Pancreas (tissue), 10 donors: ENCODE measurements around the gene GRWD1. TPM values are rescaled to one million over a fixed set of nuclear protein-coding genes. Genes with fewer than 3 reads are reported as not detected.
A peak's percentile ranks its signal among the peaks of the same experiment; 100 is the strongest.

Experiments
- ATAC-seq, 4 donors: fragments of 200-7000 bp; cut with Tn5 transposase; one replicate each; pipeline versions ENCODE4 v1.8.0 to v1.9.1; 2020; ENCODE audit warnings: mild to moderate bottlenecking in 4 of 4, moderate library complexity in 4 of 4
- DNase-seq, 6 donors: peaks; one replicate each; pipeline ENCODE4 v3.0.0-alpha.2; 2020
- FAIRE-seq: peaks from 2 replicates; lab custom pipeline; 2012; peaks lifted over from hg19 to GRCh38; lab: Jason Lieb, UNC
- H3K27ac ChIP-seq, 4 donors: fragments of 200-600 bp; sonication (generic); 1 replicate in 3 of 4; 2 replicates in 1 of 4; pipeline versions ENCODE4 v1.5.0 to v1.8.0; 2020
- H3K27me3 ChIP-seq, 4 donors: fragments of 200-600 bp; one replicate each; pipeline ENCODE4 v1.8.0; 2021
- H3K36me3 ChIP-seq, 3 donors: fragments of 200-600 bp; sonication (generic) in 1 of 3; one replicate each; pipeline versions ENCODE4 v1.5.0 to v1.8.0; 2020 to 2021
- H3K4me1 ChIP-seq, 3 donors: fragments of 200-600 bp; one replicate each; pipeline ENCODE4 v1.8.0; 2021
- H3K4me3 ChIP-seq, 4 donors: fragments of 200-600 bp; sonication (generic) in 2 of 4; one replicate each; pipeline versions ENCODE4 v1.5.0 to v1.8.0; 2020 to 2021
- H3K9me3 ChIP-seq, 4 donors: fragments of 200-600 bp; one replicate each; pipeline ENCODE4 v1.8.0; 2021
- WGBS, 2 donors: extraction: QIAGEN DNeasy Blood & Tissue Kit; methylation state at CpG; one replicate each; pipeline ENCODE4 v1.1.7; 2013; 5-methylcytosine and 5-hydroxymethylcytosine counted together
- intact Hi-C, 3 donors: fragments of 100-400 bp; cut with DNase I; formaldehyde crosslinking; loops; one replicate each; pipeline versions ENCODE4 v1.11.1 to v1.14.2; 2022
- polyA plus RNA-seq, 2 donors: library from polyadenylated mRNA; stranded (reverse); fragments of 200-250 nt; gene quantifications; one replicate each; pipeline ENCODE4 v1.2.3, GENCODE V29; 2013
- total RNA-seq, 6 donors: library from RNA; stranded (reverse); fragmentation: NEBNext Ultra II Directional in 4 of 6; extraction: Animal tissue kit (Norgen Biotek cat#: 25700) in 4 of 6; gene quantifications; one replicate each; pipeline versions ENCODE4 v1.2.1 to v1.2.4, GENCODE V29; 2021 to 2023
- TF ChIP-seq, protein P1 (sequence below), 4 donors: fragments of 200-600 bp; sonication (generic) in 3 of 4; IDR thresholded peaks; one replicate each; pipeline versions ENCODE4 v1.5.0 to v1.8.0; 2021; ENCODE audit warnings: antibody characterized with exemption in 4 of 4
- donor health status: healthy with polysubstance abuse.
- donor health status: DM: no; HTN: no; CAD: no; lungs with moderate emphysema.
- donor health status: DM: no; HTN: no; CAD: no.
- donor health status: control.
- donor health status: control.
- donor health status: Bipolar disorder and iron deficiency.
- donor health status: DM: yes; HTN: yes; CAD: no.
- donor health status: DM: no; HTN: no; CAD: no.
- donor health status: DM: no; HTN: no; CAD: no.
- donor health status: DM: yes; HTN: yes; CAD: no.

GRWD1 gene
- total and polyA plus RNA-seq, 8 donors = 8.6 to 23.1 (median 16.2) TPM

DNA sequence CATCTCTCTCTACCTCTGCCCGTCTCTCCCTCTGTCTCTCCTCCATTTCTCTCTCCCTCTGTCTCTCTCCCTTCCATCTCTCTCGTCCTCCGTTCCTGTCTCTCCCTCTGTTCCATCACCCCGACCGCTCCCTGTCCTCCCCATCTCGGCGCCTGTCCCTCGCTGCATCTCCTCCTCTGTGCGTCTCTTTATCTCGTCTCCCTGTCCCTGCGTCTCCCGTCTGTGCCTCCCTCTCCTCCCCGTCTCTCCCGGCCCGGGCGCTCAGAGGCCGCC is 47.7 kb upstream of the GRWD1 start:
- no peak overlapping the region for H3K27ac ChIP-seq
- TF ChIP-seq, protein P1, sequence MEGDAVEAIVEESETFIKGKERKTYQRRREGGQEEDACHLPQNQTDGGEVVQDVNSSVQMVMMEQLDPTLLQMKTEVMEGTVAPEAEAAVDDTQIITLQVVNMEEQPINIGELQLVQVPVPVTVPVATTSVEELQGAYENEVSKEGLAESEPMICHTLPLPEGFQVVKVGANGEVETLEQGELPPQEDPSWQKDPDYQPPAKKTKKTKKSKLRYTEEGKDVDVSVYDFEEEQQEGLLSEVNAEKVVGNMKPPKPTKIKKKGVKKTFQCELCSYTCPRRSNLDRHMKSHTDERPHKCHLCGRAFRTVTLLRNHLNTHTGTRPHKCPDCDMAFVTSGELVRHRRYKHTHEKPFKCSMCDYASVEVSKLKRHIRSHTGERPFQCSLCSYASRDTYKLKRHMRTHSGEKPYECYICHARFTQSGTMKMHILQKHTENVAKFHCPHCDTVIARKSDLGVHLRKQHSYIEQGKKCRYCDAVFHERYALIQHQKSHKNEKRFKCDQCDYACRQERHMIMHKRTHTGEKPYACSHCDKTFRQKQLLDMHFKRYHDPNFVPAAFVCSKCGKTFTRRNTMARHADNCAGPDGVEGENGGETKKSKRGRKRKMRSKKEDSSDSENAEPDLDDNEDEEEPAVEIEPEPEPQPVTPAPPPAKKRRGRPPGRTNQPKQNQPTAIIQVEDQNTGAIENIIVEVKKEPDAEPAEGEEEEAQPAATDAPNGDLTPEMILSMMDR (IDR thresholded peaks at IDR 0.05) = no peak
- H3K27me3 ChIP-seq = peaks cover 0 to 8% (median 2%) of the 10 kb centered on the region in 4 donors
- no peaks in the 10 kb centered on the region for H3K9me3 ChIP-seq
- H3K36me3 ChIP-seq = no peaks in the 10 kb centered on the region
- H3K4me1 ChIP-seq = no peaks in the 10 kb centered on the region
- 6 to 8% methylated on average over 17 of the region's 17 CpGs for WGBS, 2 donors
- intact Hi-C loops = no loop called here
- H3K4me3 ChIP-seq = peak overlapping the region in 2 of 4 donors; percentile 24 to 35
- no peak for DNase-seq
- ATAC-seq = no peak
- FAIRE-seq = no peak

DNA sequence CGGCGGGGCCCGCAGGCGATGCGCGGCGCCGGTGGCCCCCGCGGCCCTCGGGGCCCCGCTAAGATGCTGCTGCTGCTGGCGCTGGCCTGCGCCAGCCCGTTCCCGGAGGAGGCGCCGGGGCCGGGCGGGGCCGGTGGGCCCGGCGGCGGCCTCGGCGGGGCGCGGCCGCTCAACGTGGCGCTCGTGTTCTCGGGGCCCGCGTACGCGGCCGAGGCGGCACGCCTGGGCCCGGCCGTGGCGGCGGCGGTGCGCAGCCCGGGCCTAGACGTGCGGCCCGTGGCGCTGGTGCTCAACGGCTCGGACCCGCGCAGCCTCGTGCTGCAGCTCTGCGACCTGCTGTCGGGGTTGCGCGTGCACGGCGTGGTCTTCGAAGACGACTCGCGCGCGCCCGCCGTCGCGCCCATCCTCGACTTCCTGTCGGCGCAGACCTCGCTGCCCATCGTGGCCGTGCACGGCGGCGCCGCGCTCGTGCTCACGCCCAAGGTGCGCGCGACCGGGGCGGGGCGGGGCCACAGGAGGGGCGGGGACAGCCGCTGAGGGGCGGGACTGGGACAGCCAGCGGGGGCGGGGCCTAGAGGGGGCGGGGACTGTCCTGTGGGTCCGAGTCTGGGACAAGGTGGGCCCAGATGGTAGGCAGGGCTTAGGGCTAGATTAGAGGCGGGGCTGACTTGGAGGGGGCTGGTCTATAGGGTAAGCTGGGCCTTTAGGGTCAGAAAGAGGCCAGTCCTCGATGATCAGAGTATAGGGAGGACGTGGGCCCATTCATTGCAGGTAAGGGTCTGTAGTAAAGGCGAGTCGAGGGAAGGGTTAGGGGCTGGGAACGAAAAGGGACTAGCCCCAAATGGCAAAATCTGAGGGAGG is 47.2 kb upstream of the GRWD1 start:
- Histone ChIP-seq H3K9me3 (no peaks in the 10 kb centered on the region), H3K36me3 (no peaks in the 10 kb centered on the region), H3K4me3 (peak overlapping the region in 2 of 4 donors; percentile 24 to 35), H3K27ac (no peak overlapping the region), H3K27me3 (peaks cover 0 to 8% (median 2%) of the 10 kb centered on the region in 4 donors), H3K4me1 (no peaks in the 10 kb centered on the region)
- TF ChIP-seq, protein P1 (IDR thresholded peaks at IDR 0.05) = no peak
- intact Hi-C loops = no loop called here
- ATAC-seq (peak; percentile 58 to 79 (median 74)), DNase-seq (peak; percentile 42 to 86 (median 70)), FAIRE-seq (no peak)
- 8 to 9% methylated on average over 87 to 104 of the region's 104 CpGs for WGBS, 2 donors

DNA sequence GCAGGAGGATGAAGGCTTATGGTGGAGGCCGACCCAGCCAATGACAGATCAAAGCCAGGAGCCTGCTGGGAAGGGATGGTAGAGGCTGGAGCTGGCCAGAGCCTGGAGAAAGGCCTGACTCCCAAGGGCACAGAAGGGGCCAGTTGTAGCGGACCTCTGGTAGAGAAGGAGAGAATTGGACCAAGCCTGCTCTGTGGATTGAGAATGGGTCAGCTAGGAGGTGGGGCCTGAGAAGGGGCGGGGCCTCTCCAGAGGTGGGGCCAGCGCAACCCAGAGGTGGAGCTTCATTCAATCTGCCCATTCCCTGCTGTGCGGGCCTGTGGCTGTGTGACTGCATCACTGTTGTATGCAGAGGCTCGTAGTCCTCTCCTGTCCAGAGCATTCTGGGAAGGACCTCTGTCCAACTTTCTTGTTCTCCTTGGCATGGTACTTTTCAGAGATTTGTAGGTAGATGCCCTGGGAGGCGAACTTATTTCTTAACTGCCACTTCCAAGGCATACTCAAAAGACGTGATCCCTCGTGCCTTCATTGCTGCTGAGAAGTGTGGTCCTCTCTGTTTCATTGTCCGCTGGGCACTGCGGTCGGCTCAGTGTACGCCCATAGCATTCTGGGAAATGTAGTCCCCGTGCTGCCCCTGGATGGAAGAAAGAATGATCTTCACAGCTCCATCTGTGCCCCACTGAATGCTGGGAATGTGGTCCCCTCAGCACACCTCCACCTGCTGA is 45.6 kb upstream of the GRWD1 start:
- H3K27ac ChIP-seq = no peak overlapping the region
- TF ChIP-seq, protein P1 (IDR thresholded peaks at IDR 0.05) = no peak
- no peaks in the 10 kb centered on the region for H3K4me1 ChIP-seq
- 42 to 54% methylated on average over 14 of the region's 14 CpGs for WGBS, 2 donors
- H3K36me3 ChIP-seq = no peaks in the 10 kb centered on the region
- no peak overlapping the region for H3K4me3 ChIP-seq
- H3K27me3 ChIP-seq = peaks cover 0 to 8% (median 2%) of the 10 kb centered on the region in 4 donors
- intact Hi-C loops = no loop called here
- ATAC-seq = peak; percentile 27 to 67 (median 56)
- FAIRE-seq = no peak
- DNase-seq = peak in 2 of 6 donors; percentile 46 to 49
- H3K9me3 ChIP-seq = no peaks in the 10 kb centered on the region

DNA sequence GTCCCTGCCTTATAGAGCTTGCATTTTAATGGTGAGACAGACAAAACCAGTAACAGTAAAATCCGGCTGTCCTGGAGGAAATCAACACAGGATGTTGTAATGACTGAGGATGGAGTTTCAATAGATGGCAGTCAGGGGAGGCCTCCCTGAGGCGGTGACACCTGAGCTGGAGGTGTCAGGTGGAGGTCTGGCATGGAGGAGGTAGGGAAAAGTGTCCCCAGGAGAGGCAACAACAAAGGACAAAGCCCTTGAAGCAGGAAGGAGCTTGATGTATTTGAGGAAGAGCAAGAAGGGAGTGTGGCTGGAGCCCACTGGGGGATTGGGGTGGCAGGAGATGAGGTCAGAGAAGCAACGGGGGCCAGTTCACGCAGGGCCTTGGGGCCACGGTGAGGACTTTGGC is 44.5 kb upstream of the GRWD1 start:
- TF ChIP-seq, protein P1 (IDR thresholded peaks at IDR 0.05) = no peak
- H3K36me3 ChIP-seq = no peaks in the 10 kb centered on the region
- ATAC-seq (no peak), FAIRE-seq (no peak), DNase-seq (no peak)
- no peaks in the 10 kb centered on the region for H3K4me1 ChIP-seq
- H3K4me3 ChIP-seq = no peak overlapping the region
- peaks cover 0 to 10% (median under 1%) of the 10 kb centered on the region in 4 donors for H3K27me3 ChIP-seq
- no peaks in the 10 kb centered on the region for H3K9me3 ChIP-seq
- intact Hi-C loops = no loop called here
- H3K27ac ChIP-seq = no peak overlapping the region
- 81 to 83% methylated on average over 5 of the region's 5 CpGs for WGBS, 2 donors
